Measurements from ENCODE around the gene EPB41L2. TPM values are rescaled to one million over a fixed set of nuclear protein-coding genes. Genes with fewer than 3 reads are reported as not detected.

The EPB41L2 gene
- total RNA-seq, 1 donor from 2014 or later = 136 TPM

- peaks cover 47% of the 10 kb centered on the region for H3K79me2 ChIP-seq (ENCODE audit: insufficient read depth, low read length)
Observed at GRCh38 chr6:131015025-131015591, 47.9 kb downstream of the EPB41L2 start.

GRCh38 chr6:131014080-131014776, 48.8 kb downstream of the EPB41L2 start:
- no peak overlapping the region for H2AFZ ChIP-seq (ENCODE audit: low read depth, low read length)
- FAIRE-seq (no peak), DNase-seq (ENCODE audit: low read depth) (no peak)
- H3K79me2 ChIP-seq (ENCODE audit: insufficient read depth, low read length) = peaks cover 54% of the 10 kb centered on the region
- Mint-ChIP-seq H3K4me1 (ENCODE audit: low read depth, unreplicated experiment) (peaks cover 34% of the 10 kb centered on the region), H3K9me3 (ENCODE audit: unreplicated experiment) (peaks cover 3% of the 10 kb centered on the region), H3K4me3 (ENCODE audit: unreplicated experiment) (peak overlapping the region; percentile 17), H3K27me3 (ENCODE audit: low read depth, unreplicated experiment) (no peaks in the 10 kb centered on the region), H3K27ac (ENCODE audit: unreplicated experiment) (peak overlapping the region; percentile 23), H3K36me3 (ENCODE audit: low read depth, unreplicated experiment) (peaks cover 3% of the 10 kb centered on the region)
- peaks cover 11% of the 10 kb centered on the region for H4K20me1 ChIP-seq (ENCODE audit: insufficient read depth, low read length)
- peak overlapping the region; percentile 75 for H3K4me2 ChIP-seq (ENCODE audit: low read length)
- peaks cover 15% of the 10 kb centered on the region for H3K4me1 ChIP-seq (ENCODE audit: insufficient read depth, low read length)
- no peaks in the 10 kb centered on the region for H3K9me3 ChIP-seq (ENCODE audit: insufficient read depth, low read depth, low read length)
- TF ChIP-seq EZH2 (IDR thresholded peaks at IDR 0.05; ENCODE audit: insufficient read depth, low read length) = no peak
- no peak overlapping the region for H3K27ac ChIP-seq (ENCODE audit: low read depth, low read length)
- no peaks in the 10 kb centered on the region for H3K36me3 ChIP-seq (ENCODE audit: insufficient read depth, low read length)
- H3K27me3 ChIP-seq (ENCODE audit: insufficient read depth, low read length) = no peaks in the 10 kb centered on the region
- H3K4me3 ChIP-seq (ENCODE audit: insufficient read depth, low read depth, low read length) = no peak overlapping the region
- no peak overlapping the region for H3K9ac ChIP-seq (ENCODE audit: low read length)

More at GRCh38 chr6:131015025-131015591, 47.9 kb downstream of the EPB41L2 start:
- Mint-ChIP-seq H3K4me1 (ENCODE audit: low read depth, unreplicated experiment) (peaks cover 34% of the 10 kb centered on the region), H3K9me3 (ENCODE audit: unreplicated experiment) (peaks cover 3% of the 10 kb centered on the region), H3K27me3 (ENCODE audit: low read depth, unreplicated experiment) (no peaks in the 10 kb centered on the region), H3K27ac (ENCODE audit: unreplicated experiment) (no peak overlapping the region), H3K4me3 (ENCODE audit: unreplicated experiment) (no peak overlapping the region), H3K36me3 (ENCODE audit: low read depth, unreplicated experiment) (no peaks in the 10 kb centered on the region)
- H3K9ac ChIP-seq (ENCODE audit: low read length) = no peak overlapping the region
- peaks cover 15% of the 10 kb centered on the region for H3K4me1 ChIP-seq (ENCODE audit: insufficient read depth, low read length)
- H2AFZ ChIP-seq (ENCODE audit: low read depth, low read length) = no peak overlapping the region
- H3K27me3 ChIP-seq (ENCODE audit: insufficient read depth, low read length) = no peaks in the 10 kb centered on the region
- DNase-seq (ENCODE audit: low read depth) (no peak), FAIRE-seq (no peak)
- H3K4me3 ChIP-seq (ENCODE audit: insufficient read depth, low read depth, low read length) = no peak overlapping the region
- no peak overlapping the region for H3K27ac ChIP-seq (ENCODE audit: low read depth, low read length)
- TF ChIP-seq EZH2 (IDR thresholded peaks at IDR 0.05; ENCODE audit: insufficient read depth, low read length) (no peak), CTCF (IDR thresholded peaks at IDR 0.05; ENCODE audit: insufficient read depth, low read depth, low read length) (no peak)
- peaks cover 11% of the 10 kb centered on the region for H4K20me1 ChIP-seq (ENCODE audit: insufficient read depth, low read length)
- H3K9me3 ChIP-seq (ENCODE audit: insufficient read depth, low read depth, low read length) = no peaks in the 10 kb centered on the region
- no peaks in the 10 kb centered on the region for H3K36me3 ChIP-seq (ENCODE audit: insufficient read depth, low read length)
- no peak overlapping the region for H3K4me2 ChIP-seq (ENCODE audit: low read length)

- H3K9me3 Mint-ChIP-seq (ENCODE audit: unreplicated experiment) = peaks cover 3% of the 10 kb centered on the region
- H3K27me3 Mint-ChIP-seq (ENCODE audit: low read depth, unreplicated experiment) = no peaks in the 10 kb centered on the region
- no peak overlapping the region for H3K9ac ChIP-seq (ENCODE audit: low read length)
- H3K27me3 ChIP-seq (ENCODE audit: insufficient read depth, low read length) = no peaks in the 10 kb centered on the region
- H3K36me3 ChIP-seq (ENCODE audit: insufficient read depth, low read length) = no peaks in the 10 kb centered on the region
- peak; percentile 92 for DNase-seq (ENCODE audit: low read depth)
- no peak for TF ChIP-seq CTCF (IDR thresholded peaks at IDR 0.05; ENCODE audit: insufficient read depth, low read depth, low read length)
- H3K79me2 ChIP-seq (ENCODE audit: insufficient read depth, low read length) = peaks cover 58% of the 10 kb centered on the region
- H3K4me2 ChIP-seq (ENCODE audit: low read length) = peak overlapping the region; percentile 75
- H3K4me3 Mint-ChIP-seq (ENCODE audit: unreplicated experiment) = peak overlapping the region; percentile 3
- H3K27ac ChIP-seq (ENCODE audit: low read depth, low read length) = no peak overlapping the region
- no peak overlapping the region for H2AFZ ChIP-seq (ENCODE audit: low read depth, low read length)
- peaks cover 15% of the 10 kb centered on the region for H3K4me1 ChIP-seq (ENCODE audit: insufficient read depth, low read length)
- peaks cover 11% of the 10 kb centered on the region for H4K20me1 ChIP-seq (ENCODE audit: insufficient read depth, low read length)
- peak; percentile 71 for FAIRE-seq
- H3K9me3 ChIP-seq (ENCODE audit: insufficient read depth, low read depth, low read length) = no peaks in the 10 kb centered on the region
- peaks cover 5% of the 10 kb centered on the region for H3K36me3 Mint-ChIP-seq (ENCODE audit: low read depth, unreplicated experiment)
- H3K4me3 ChIP-seq (ENCODE audit: insufficient read depth, low read depth, low read length) = no peak overlapping the region
- H3K27ac Mint-ChIP-seq (ENCODE audit: unreplicated experiment) = peak overlapping the region; percentile 23
- peaks cover 34% of the 10 kb centered on the region for H3K4me1 Mint-ChIP-seq (ENCODE audit: low read depth, unreplicated experiment)
Observed at GRCh38 chr6:131013495-131013894, 49.5 kb downstream of the EPB41L2 start.
